ENCODE data around the gene ZMYM1. TPM values are rescaled to one million over a fixed set of nuclear protein-coding genes. Genes with fewer than 3 reads are reported as not detected.
"Not testable (repeated sequence)": the region's sequence is repeated elsewhere in the genome, so short reads cannot be mapped to it uniquely, and the experiment has no call there.

The ZMYM1 gene
- total RNA-seq, 1 donor from 2014 or later, result 12.7 TPM

GRCh38 chr1:35073265-35073811 lies 5.8 kb upstream of the ZMYM1 start:
- no peak for DNase-seq (ENCODE audit: low read depth in 2 of 2)

DNA sequence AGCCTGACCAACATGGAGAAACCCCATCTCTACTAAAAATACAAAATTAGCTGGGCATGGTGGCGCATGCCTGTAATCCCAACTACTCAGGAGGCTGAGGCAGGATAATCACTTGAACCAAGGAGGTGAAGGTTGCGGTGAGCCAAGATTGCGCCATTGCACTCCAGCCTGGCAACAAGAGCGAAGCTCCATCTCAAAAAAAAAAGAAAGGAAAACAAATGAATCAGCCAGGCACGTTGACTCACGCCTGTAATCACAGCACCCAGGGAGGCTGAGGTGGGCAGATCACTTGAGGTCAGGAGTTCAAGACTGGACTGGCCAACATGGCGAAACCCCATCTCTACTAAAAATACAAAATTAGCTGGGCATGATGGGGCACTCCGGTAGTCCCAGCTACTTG lies 2.8 kb upstream of the ZMYM1 start:
- DNase-seq (ENCODE audit: low read depth in 2 of 2), result peak in 1 of 2 donors; percentile 57

DNA sequence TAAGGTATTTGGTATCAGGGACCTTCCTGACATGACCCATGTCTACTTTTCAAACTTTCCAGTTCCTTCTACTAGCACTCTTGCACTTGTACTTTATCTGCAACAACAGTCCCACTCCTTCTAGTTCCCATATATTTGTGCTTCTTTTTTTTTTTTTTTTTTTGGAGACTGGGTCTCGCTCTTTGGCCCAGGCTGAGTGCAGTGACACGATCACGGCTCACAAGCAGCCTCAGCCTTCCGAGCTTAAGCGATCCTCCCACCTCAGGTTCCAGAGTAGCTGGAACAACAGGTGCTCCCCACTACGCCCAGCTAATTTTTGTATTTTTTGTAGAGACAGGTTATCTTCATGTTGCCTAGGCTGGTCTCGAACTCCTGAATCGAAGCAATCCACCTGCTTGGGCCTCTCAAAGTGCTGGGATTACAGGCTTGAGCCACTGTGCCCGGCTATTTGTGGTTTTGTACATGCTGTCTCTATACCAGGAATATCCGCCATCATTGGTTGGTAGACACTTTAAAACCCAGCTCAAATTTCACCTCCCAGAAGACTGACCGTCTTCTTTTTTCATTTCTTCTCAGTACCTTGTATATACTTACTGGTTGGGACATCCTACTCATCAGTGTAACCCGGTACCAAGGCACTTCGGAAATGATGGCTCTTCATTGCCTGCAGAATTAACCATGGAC lies 1.1 kb downstream of the ZMYM1 start:
- DNase-seq (ENCODE audit: low read depth in 2 of 2), result no peak

GRCh38 chr1:35085421-35085820 lies 6.2 kb downstream of the ZMYM1 start:
- DNase-seq (ENCODE audit: low read depth in 2 of 2), result peak in 1 of 2 donors; percentile 59

GRCh38 chr1:35097224-35097623 lies 18.0 kb downstream of the ZMYM1 start:
- DNase-seq (ENCODE audit: low read depth in 2 of 2), result peak in 1 of 2 donors; percentile 13

GRCh38 chr1:35111106-35111505 lies 31.9 kb downstream of the ZMYM1 start:
- DNase-seq (ENCODE audit: low read depth in 2 of 2), result peak in 1 of 2 donors; percentile 55

- peak; percentile 23 to 26 for DNase-seq (ENCODE audit: low read depth in 2 of 2)
Measured at GRCh38 chr1:35112668-35113067, 33.5 kb downstream of the ZMYM1 start.

DNA sequence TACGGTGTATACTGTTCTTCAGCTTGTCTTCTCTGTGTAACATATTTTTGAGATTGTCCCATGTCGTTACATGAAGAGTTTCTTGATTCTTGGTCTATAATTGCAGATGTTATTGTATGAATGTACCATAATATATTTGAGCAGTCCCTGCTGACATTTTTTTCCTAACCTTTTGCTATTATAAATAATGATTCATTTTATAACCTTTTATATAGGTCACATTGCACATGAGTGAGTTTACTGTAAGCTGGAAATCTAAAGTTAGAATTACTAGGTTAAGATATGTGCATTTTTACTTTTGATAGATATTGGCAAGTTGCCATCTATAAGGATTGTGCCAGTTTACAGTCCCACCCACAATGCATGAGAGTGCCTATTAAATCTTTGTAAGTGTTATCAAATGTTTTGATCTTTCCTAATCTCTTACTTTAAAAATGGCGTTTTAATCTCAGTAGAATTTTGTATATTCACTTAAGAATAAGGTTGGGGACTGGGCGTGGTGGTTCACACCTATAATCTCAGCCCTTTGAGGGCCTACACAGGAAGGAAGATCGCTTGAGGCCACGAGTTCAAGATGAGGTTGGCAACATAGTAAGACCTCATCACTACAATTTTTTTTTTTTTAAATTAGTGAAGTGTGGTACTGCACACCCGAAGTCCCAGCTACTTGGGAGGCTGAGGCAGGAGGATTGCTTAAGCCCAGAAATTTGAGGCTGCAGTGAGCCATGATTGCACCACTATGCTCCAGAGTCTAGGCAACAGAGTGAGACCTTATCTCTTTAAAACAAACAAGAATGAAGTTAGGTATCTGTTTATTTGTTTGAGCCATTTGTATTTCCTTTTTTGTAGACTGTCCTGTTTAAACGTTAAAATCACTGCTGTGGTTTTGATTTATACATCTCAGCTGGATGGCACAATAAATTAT lies 36.5 kb downstream of the ZMYM1 start:
- DNase-seq (ENCODE audit: low read depth in 2 of 2), result peak; percentile 2 to 29

GRCh38 chr1:35120458-35121133 lies 41.4 kb downstream of the ZMYM1 start:
- DNase-seq (ENCODE audit: low read depth in 2 of 2), result peak; percentile 22 to 24

- DNase-seq (ENCODE audit: low read depth in 2 of 2), result peak; percentile 22 to 76
Measured at GRCh38 chr1:35122311-35122710, 43.1 kb downstream of the ZMYM1 start.

DNA sequence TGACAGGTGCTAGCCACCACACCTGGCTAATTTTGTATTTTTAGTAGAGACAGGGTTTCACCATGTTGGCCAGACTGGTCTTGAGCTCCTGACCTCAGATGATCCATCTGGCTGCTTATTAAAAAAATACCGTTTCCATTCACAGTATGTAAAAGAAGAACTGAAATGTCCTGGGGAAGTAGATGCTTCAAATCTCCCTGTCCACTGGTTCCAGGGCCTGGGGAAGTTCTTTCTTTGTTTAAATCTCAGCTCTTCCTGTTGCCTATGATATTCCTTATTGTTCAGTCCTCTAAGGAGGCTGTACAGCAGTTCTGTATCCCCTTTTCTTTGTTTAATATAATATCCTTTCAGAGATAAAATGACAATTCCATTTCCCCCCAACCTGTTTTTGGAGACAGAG lies 47.4 kb downstream of the ZMYM1 start:
- DNase-seq (ENCODE audit: low read depth in 2 of 2), result no peak

- DNase-seq (ENCODE audit: low read depth in 2 of 2), result no peak
Measured at GRCh38 chr1:35129080-35129479, 49.9 kb downstream of the ZMYM1 start.

DNA sequence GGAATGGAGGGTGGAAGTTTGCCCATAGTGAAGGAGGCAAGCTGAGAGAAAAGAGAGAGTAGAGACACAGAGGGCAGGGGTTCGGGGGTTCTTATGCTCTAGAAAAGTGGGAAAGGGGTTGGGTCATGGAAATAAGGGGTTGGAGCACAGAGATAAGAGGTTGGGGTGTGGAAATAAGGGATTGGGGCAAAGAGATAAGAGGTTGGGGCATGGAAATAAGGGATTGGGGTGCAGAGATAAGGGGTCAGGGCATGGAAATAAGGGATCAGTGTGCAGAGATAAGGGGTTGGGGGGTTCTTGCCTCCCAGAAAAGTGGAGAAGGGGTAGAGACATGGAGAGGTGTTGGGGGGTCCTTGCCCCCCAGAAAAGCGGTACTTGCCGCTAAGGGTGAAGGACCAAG lies 57.6 kb downstream of the ZMYM1 start:
- no peak for DNase-seq (ENCODE audit: low read depth in 2 of 2)

- DNase-seq (ENCODE audit: low read depth in 2 of 2), result not testable (repeated sequence)
Measured at GRCh38 chr1:35137590-35137989, 58.4 kb downstream of the ZMYM1 start.

DNA sequence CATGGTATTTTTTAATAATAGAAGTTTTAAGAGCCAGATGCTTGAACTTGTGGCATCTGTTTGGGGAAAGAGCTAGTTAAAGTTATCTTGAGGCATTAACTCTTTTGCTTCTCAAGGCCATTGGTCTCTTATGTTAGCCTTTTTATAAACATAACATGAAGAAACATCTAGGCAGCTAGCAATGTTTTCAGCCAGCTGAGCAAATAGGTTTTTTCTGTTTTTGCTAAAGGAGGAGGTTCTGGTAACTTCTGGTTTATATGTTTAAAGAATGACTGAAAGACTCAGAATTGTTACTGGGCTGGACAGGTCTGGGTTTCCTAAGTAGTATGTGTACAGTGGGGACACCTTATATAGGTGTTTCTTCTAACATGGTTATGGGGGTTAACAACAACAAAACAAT lies 63.1 kb downstream of the ZMYM1 start:
- not testable (repeated sequence) for DNase-seq (ENCODE audit: low read depth in 2 of 2)

DNA sequence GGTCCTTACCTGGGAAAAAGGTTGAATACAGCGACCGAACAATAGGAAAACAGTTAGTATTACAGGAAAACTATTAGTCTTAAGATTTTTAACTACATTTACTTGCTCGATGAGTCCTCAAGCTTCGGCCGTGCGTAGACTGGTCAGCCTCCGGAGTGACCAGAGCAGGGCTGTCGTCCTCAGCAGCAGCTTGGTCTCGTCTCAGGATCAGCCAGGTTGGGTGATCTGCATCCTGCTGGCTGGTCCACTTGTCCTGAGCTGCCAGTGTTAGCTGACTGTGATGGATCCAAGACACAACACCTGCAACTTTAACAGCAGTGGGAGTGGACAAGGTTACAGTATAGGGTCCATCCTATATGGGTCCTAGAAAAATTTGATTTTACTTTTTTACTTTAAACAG lies 63.5 kb downstream of the ZMYM1 start:
- not testable (repeated sequence) for DNase-seq (ENCODE audit: low read depth in 2 of 2)

- DNase-seq (ENCODE audit: low read depth in 2 of 2), result no peak
Measured at GRCh38 chr1:35143737-35144508, 64.7 kb downstream of the ZMYM1 start.

GRCh38 chr1:35145892-35146549 lies 66.8 kb downstream of the ZMYM1 start:
- DNase-seq (ENCODE audit: low read depth in 2 of 2), result not testable (repeated sequence)

DNA sequence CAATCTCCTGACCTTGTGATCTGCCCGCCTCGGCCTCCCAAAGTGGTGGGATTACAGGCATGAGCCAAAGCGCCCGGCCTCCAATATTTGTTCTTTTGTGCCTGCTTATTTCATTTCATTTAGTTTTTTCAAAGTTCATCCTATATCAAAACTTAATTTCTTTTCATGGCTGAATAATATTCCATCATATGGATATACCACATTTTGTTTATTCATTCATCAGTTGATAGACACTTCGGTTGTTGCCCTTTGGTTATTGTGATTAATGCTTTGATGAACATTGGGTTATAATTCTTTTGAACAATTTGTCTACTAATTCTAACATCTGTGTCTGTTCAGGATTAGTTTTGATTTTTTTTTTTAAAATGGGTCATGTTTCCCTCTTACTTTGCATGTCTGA lies 72.0 kb downstream of the ZMYM1 start:
- DNase-seq (ENCODE audit: low read depth in 2 of 2), result no peak

GRCh38 chr1:35164893-35165292 lies 85.7 kb downstream of the ZMYM1 start:
- DNase-seq (ENCODE audit: low read depth in 2 of 2), result no peak
